ENCODE measurements around the gene POU6F2.
"Not testable (repeated sequence)": the region's sequence is repeated elsewhere in the genome, so short reads cannot be mapped to it uniquely, and the experiment has no call there.

Gene POU6F2

DNA sequence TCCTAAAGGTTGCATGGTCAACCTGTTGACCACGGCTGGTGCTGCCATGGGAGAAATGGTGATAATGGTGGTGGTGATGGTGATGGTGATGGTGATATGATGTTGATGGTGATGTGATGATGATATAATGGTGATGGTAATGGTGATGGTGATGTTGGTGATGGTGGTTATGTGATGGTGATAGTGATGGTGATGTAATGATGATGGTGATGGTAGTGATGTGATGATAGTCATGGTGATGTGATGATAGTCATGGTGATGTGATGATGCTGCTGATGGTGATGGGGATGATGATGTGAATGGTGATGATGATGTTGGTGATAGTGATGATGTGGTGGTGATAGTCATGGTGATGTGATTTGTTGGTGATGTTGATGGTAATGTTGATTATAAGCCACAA lies 23.9 kb downstream of the POU6F2 start:
- DNase-seq (ENCODE audit: low spot score) = no peak

DNA sequence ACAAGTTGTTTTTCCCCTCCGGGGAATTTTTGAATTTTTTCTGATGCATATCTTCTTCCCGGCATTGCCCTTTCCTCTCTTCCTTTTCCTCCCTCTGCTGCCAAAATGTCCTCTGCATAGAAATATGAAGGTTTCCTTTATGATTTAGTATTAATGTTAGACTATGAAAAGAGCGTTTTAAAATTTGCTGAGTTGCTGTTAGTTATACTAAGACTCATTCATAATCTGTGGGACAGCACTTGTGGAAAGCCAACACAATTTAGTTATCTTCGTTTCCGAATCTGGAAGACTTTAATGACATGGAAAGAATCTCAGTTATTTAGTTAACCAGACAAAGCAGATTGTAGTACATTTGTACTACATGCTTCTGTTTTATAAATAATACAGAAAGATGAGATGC lies 25.0 kb downstream of the POU6F2 start:
- no peak for DNase-seq (ENCODE audit: low spot score)

- DNase-seq (ENCODE audit: low spot score) = no peak
Observed at GRCh38 chr7:39005036-39005435, 27.3 kb downstream of the POU6F2 start.

GRCh38 chr7:39005461-39005860 lies 27.8 kb downstream of the POU6F2 start:
- DNase-seq (ENCODE audit: low spot score) = no peak

- DNase-seq (ENCODE audit: low spot score) = not testable (repeated sequence)
Observed at GRCh38 chr7:39013049-39013939, 35.6 kb downstream of the POU6F2 start.

GRCh38 chr7:39016609-39017008 lies 38.9 kb downstream of the POU6F2 start:
- DNase-seq (ENCODE audit: low spot score) = no peak

DNA sequence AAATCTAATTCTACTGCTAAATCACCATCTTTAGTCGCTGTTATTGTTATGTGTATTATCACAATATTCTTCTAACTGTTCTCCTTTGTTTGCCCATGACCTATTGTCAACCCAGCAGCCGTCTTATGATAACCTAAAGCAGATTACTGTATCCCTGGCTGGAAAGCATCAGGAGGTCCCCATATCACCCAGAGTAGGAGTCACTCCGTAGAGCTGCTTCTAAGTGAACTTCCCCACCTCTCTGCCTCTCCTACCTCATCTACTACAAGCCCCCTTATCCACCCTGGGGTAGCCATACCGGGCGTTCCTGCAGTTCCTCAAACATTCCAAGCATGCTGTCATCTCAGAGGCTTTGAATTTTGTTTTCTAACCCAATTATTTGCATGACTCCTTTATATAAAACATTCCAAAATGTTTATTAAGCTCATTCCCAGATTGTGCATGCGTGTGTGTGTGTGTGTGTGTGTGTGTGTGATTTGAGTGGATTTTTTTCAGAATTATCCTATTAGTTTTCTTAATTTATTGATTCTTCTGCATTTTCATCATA lies 39.7 kb downstream of the POU6F2 start:
- no peak for DNase-seq (ENCODE audit: low spot score)

GRCh38 chr7:39022796-39023195 lies 45.1 kb downstream of the POU6F2 start:
- no peak for DNase-seq (ENCODE audit: low spot score)

DNA sequence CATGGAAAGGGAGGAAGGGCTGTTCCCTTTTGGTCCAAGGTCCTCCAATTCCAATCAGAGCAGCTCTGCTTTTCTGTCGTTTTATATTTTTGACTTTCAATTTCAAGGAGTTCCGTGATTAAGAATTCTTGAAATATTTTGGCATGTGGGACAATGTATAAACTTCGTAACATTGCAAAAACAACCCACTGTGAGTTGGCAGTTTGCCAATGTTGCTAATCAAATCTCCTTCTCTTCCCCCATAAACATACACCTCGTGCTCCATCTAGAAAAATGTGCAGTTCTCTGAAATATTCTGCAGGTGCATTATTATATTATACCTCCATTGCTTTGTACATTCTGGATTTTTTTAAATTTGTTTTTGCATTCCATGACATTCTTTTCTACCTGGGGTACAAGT lies 49.8 kb downstream of the POU6F2 start:
- no peak for DNase-seq (ENCODE audit: low spot score)

GRCh38 chr7:39033885-39034624 lies 56.3 kb downstream of the POU6F2 start:
- DNase-seq (ENCODE audit: low spot score) = no peak

DNA sequence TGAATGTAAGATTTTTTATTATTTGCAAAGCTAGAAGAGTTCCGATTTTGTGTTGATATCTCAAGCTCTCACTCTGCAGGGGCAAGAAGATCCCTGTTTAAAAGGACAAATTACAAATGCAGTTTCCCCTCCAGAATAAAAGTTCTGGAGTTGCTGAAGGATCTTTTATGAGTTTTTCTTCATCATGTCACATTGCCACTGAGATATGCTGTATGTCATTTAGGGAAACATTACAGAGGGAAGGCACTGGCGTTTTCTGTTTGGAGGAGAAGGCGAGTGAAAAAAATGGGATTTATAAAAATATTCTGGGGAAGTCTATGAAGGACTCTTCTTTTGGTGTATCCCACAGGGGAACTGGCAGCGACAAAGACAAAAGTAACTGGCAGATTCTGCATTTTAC lies 57.4 kb downstream of the POU6F2 start:
- DNase-seq (ENCODE audit: low spot score) = no peak

GRCh38 chr7:39035903-39036302 lies 58.2 kb downstream of the POU6F2 start:
- no peak for DNase-seq (ENCODE audit: low spot score)

- DNase-seq (ENCODE audit: low spot score) = no peak
Observed at GRCh38 chr7:39042670-39043069, 65.0 kb downstream of the POU6F2 start.

- no peak for DNase-seq (ENCODE audit: low spot score)
Observed at GRCh38 chr7:39043531-39043930, 65.8 kb downstream of the POU6F2 start.

DNA sequence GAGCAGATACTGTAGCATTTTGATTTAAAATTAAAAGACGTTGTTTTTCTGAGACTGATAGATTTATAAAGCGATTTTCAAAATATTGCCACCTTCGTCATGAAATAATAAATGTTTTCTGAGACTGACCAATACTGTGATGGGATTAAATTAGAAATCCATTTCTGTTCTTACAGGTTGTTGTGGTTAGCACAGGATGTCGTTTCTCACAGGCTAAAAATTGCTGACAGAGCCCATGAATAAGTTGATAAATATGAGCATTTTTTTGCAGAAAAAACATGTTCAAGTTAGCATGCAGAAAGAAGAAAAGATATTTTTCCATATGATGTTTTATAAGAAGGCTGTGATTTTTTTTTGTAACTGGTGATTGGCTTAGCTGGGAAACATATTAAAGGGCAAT lies 66.8 kb downstream of the POU6F2 start:
- no peak for DNase-seq (ENCODE audit: low spot score)

DNA sequence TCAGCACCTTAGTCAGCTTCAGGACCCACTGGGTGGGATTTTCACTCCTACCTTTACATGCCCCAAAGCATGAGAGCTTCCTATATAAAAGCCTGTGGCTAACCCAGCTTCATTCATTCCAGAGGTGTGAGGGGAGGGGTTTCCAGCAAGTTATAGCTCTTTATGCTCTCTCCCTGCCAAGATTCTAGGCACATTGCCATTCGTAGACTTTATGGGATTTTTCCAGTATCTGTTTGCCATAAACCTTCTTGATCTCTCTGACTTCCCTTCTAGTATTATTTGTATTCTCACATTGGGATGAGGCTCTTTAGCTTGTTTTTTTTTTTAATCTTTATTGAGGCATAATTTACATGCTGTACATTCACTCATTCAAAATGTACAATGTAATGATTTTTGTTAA lies 67.5 kb downstream of the POU6F2 start:
- no peak for DNase-seq (ENCODE audit: low spot score)

DNA sequence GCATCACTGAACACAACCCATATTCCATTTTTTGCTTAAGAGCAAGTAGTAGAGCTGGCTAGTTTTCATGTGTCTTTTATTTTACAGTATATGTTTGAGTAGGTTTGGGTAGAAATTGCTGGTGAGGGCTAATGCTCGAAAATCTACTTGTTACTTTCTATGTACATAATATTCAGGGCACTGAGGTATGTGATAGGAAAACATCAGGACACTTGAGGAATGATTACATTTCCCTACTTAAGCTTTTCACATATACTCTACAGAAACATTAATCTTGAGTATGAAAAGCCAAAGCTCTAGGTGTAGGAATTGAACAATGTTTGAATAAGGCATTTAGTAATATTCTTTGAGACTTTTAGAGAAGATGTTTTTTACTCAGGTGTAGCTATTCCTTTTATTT lies 73.6 kb downstream of the POU6F2 start:
- DNase-seq (ENCODE audit: low spot score) = no peak

DNA sequence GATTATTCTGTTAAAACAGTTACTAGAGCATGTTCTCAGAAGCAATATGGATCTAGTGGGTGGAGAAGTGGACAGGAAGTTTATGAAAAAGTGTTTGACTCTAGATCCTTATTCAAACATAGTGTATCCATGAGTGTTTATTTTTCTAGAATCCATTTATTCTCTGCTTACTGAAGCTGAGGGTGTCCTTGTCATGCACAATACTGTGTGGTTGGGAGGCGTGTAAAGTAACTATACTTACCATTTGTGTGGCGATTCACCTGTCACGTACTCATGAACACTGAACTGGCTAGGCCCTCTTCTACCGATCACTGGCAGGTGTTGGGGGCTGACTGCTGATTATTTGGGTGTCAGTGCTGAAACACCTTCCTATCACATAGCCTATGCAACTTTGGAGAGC lies 74.0 kb downstream of the POU6F2 start:
- no peak for DNase-seq (ENCODE audit: low spot score)

DNA sequence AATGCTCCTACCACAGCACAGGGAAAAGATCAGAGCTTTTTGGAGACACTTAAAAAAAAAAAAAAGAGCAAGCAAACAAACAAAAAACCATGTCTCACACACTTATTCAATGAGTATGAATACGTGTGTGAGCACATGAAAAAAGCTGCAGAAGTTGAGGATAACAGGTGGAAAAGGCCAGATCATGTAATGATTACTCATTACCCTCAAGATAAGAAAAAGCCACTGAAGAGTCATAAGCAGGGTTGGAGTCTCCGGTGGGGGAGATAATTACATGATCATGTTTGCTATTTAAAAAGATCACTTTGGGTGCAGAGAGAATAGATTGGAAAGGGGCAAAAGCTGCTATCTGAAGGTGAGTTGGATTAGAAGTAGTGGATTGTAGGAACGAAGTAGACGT lies 77.0 kb downstream of the POU6F2 start:
- no peak for DNase-seq (ENCODE audit: low spot score)

GRCh38 chr7:39056153-39056552 lies 78.4 kb downstream of the POU6F2 start:
- DNase-seq (ENCODE audit: low spot score) = no peak

DNA sequence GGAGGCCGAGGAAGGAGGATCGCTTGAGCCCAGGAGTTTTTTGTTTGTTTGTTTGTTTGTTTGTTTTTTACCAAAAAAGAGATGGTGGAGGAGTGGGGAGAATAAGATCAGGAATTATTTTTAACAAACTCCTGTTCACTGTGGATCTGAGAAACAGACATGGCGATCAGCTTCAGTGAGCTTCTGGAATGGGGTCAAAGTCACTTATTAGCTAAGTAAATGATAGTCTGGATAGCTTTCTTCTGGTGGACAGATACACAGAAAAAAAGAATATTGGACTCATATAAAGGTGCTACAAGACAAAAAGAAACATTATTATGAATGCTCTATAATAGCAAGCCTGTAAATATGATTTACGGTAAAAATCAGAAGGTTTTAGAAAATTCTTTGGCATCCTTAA lies 85.1 kb downstream of the POU6F2 start:
- no peak for DNase-seq (ENCODE audit: low spot score)

GRCh38 chr7:39069031-39069430 lies 91.3 kb downstream of the POU6F2 start:
- no peak for DNase-seq (ENCODE audit: low spot score)
